NCI-H2196 treated with DMSO at 0.1 percent for 48 hours (cell line): ENCODE results near the gene GPM6B.
A peak's percentile ranks its signal among the peaks of the same experiment; 100 is the strongest.

Source experiments
- DNase-seq: peaks from one replicate; lab custom pipeline; 2025; ENCODE audit not compliant: unreplicated experiment; lab: John Stamatoyannopoulos, UW

The GPM6B gene

GRCh38 chrX:13825178-13825762 lies 8.4 kb upstream of the GPM6B start:
- DNase-seq: no peak

GRCh38 chrX:13824746-13825145 lies 7.9 kb upstream of the GPM6B start:
- DNase-seq: no peak

- no peak for DNase-seq
These were observed 4.8 kb upstream of the GPM6B start for GRCh38 chrX:13821738-13822137.

- DNase-seq: no peak
These were observed 717 bp downstream of the GPM6B start for GRCh38 chrX:13816176-13816575.

- no peak for DNase-seq
These were observed 1.2 kb downstream of the GPM6B start for GRCh38 chrX:13815664-13816063.

GRCh38 chrX:13808865-13809264 lies 8.0 kb downstream of the GPM6B start:
- no peak for DNase-seq

GRCh38 chrX:13808293-13808692 lies 8.6 kb downstream of the GPM6B start:
- no peak for DNase-seq

- DNase-seq: no peak
These were observed 11.7 kb downstream of the GPM6B start for GRCh38 chrX:13805241-13805640.

GRCh38 chrX:13803116-13803515 lies 13.8 kb downstream of the GPM6B start:
- DNase-seq: no peak

GRCh38 chrX:13798184-13798583 lies 18.7 kb downstream of the GPM6B start:
- no peak for DNase-seq

GRCh38 chrX:13797512-13797911 lies 19.4 kb downstream of the GPM6B start:
- DNase-seq: no peak

GRCh38 chrX:13794417-13794816 lies 22.5 kb downstream of the GPM6B start:
- DNase-seq: no peak

- DNase-seq: no peak
These were observed 23.0 kb downstream of the GPM6B start for GRCh38 chrX:13793897-13794296.

- DNase-seq: no peak
These were observed 25.3 kb downstream of the GPM6B start for GRCh38 chrX:13791559-13791958.

GRCh38 chrX:13791145-13791544 lies 25.7 kb downstream of the GPM6B start:
- DNase-seq: no peak

- DNase-seq: no peak
These were observed 26.4 kb downstream of the GPM6B start for GRCh38 chrX:13790206-13791131.

GRCh38 chrX:13786048-13786447 lies 30.8 kb downstream of the GPM6B start:
- DNase-seq: peak; percentile 7

- DNase-seq: no peak
These were observed 35.9 kb downstream of the GPM6B start for GRCh38 chrX:13780868-13781427.

- DNase-seq: no peak
These were observed 38.0 kb downstream of the GPM6B start for GRCh38 chrX:13778916-13779315.

- no peak for DNase-seq
These were observed 40.5 kb downstream of the GPM6B start for GRCh38 chrX:13776387-13776786.

GRCh38 chrX:13775837-13776236 lies 41.1 kb downstream of the GPM6B start:
- DNase-seq: no peak

- no peak for DNase-seq
These were observed 42.2 kb downstream of the GPM6B start for GRCh38 chrX:13774696-13775095.
